ENCODE results near the gene CBX4. TPM values are rescaled to one million over a fixed set of nuclear protein-coding genes. Genes with fewer than 3 reads are reported as not detected.

Gene CBX4
- total and polyA plus RNA-seq, 2 of the 13 experiments (the other 11 are each of a cell fraction or from before 2014, with no cell fraction given): 25.8 to 50.8 TPM

GRCh38 chr17:79790805-79791734, 48.2 kb downstream of the CBX4 start (continued):
- TF ChIP-seq ZNF318 (CRISPR knock-in tag; IDR thresholded peaks at IDR 0.05): no peak
- 0 out of 2 replicates have a peak, but pooled peaks have one; percentile 22 for TF ChIP-seq ZNF350 (CRISPR knock-in tag; IDR thresholded peaks at IDR 0.05; ENCODE audit: borderline replicate concordance, low read depth)
- TF ChIP-seq DNMT3B (CRISPR knock-in tag; conservative IDR thresholded peaks at IDR 0.05): no peak
- no peak for TF ChIP-seq TRAFD1 (CRISPR knock-in tag; IDR thresholded peaks at IDR 0.05; ENCODE audit: borderline replicate concordance)
- no peak for TF ChIP-seq SP4 (CRISPR knock-in tag; IDR thresholded peaks at IDR 0.05)
- 0 out of 2 replicates have a peak, but pooled peaks have one; percentile 30 for TF ChIP-seq POGK (CRISPR knock-in tag; conservative IDR thresholded peaks at IDR 0.05)
- no peak for TF ChIP-seq MAFG (CRISPR knock-in tag; IDR thresholded peaks at IDR 0.05)
- no peak for TF ChIP-seq ZNF121 (CRISPR knock-in tag; IDR thresholded peaks at IDR 0.05)
- TF ChIP-seq SAFB2 (CRISPR knock-in tag; IDR thresholded peaks at IDR 0.05; ENCODE audit: borderline replicate concordance, low read depth): no peak
- TF ChIP-seq MEIS2 (CRISPR knock-in tag; IDR thresholded peaks at IDR 0.05): no peak
- TF ChIP-seq ZNF839 (CRISPR knock-in tag; IDR thresholded peaks at IDR 0.05; ENCODE audit: borderline replicate concordance): no peak
- TF ChIP-seq BCL3 (CRISPR knock-in tag; IDR thresholded peaks at IDR 0.05): no peak
- no peak for TF ChIP-seq ZBTB14 (CRISPR knock-in tag; IDR thresholded peaks at IDR 0.05)
